ENCODE results near the gene CCDC57. TPM values are rescaled to one million over a fixed set of nuclear protein-coding genes. Genes with fewer than 3 reads are reported as not detected.
"Not testable (repeated sequence)": the region's sequence is repeated elsewhere in the genome, so short reads cannot be mapped to it uniquely, and the experiment has no call there.

The CCDC57 gene
- total RNA-seq, 1 donor from 2014 or later: 37.2 TPM

GRCh38 chr17:82193520-82194220 lies 19.0 kb downstream of the CCDC57 start:
- H3K27me3 Mint-ChIP-seq (ENCODE audit: unreplicated experiment): peaks cover 2% of the 10 kb centered on the region
- no peak for DNase-seq (ENCODE audit: low spot score)
- no peaks in the 10 kb centered on the region for H3K9me3 Mint-ChIP-seq (ENCODE audit: unreplicated experiment)
- H3K4me3 Mint-ChIP-seq (ENCODE audit: unreplicated experiment): peak overlapping the region; percentile 71
- peaks cover 31% of the 10 kb centered on the region for H3K36me3 Mint-ChIP-seq (ENCODE audit: low read depth, unreplicated experiment)
- H3K27ac Mint-ChIP-seq (ENCODE audit: unreplicated experiment): peak overlapping the region; percentile 87
- H3K4me1 Mint-ChIP-seq (ENCODE audit: unreplicated experiment): peaks cover 20% of the 10 kb centered on the region
- TF ChIP-seq CTCF (IDR thresholded peaks at IDR 0.05; ENCODE audit: unreplicated experiment): no peak

- H3K4me3 Mint-ChIP-seq (ENCODE audit: unreplicated experiment): peak overlapping the region; percentile 71
- DNase-seq (ENCODE audit: low spot score); H3K9me3 Mint-ChIP-seq (ENCODE audit: unreplicated experiment); H3K27me3 Mint-ChIP-seq (ENCODE audit: unreplicated experiment): not testable (repeated sequence)
- peak overlapping the region; percentile 87 for H3K27ac Mint-ChIP-seq (ENCODE audit: unreplicated experiment)
- peaks cover 26% of the 10 kb centered on the region for H3K36me3 Mint-ChIP-seq (ENCODE audit: low read depth, unreplicated experiment)
- peaks cover 17% of the 10 kb centered on the region for H3K4me1 Mint-ChIP-seq (ENCODE audit: unreplicated experiment)
These were observed 19.6 kb downstream of the CCDC57 start for GRCh38 chr17:82193050-82193449.

- no peaks in the 10 kb centered on the region for H3K27me3 Mint-ChIP-seq (ENCODE audit: unreplicated experiment)
- no peak overlapping the region for H3K4me3 Mint-ChIP-seq (ENCODE audit: unreplicated experiment)
- no peak overlapping the region for H3K27ac Mint-ChIP-seq (ENCODE audit: unreplicated experiment)
- TF ChIP-seq CTCF (IDR thresholded peaks at IDR 0.05; ENCODE audit: unreplicated experiment): no peak
- no peak for DNase-seq (ENCODE audit: low spot score)
- no peaks in the 10 kb centered on the region for H3K9me3 Mint-ChIP-seq (ENCODE audit: unreplicated experiment)
- H3K36me3 Mint-ChIP-seq (ENCODE audit: low read depth, unreplicated experiment): peaks cover 17% of the 10 kb centered on the region
- peaks cover 5% of the 10 kb centered on the region for H3K4me1 Mint-ChIP-seq (ENCODE audit: unreplicated experiment)
These were observed 24.4 kb downstream of the CCDC57 start for GRCh38 chr17:82188001-82188961.

GRCh38 chr17:82187500-82187899 lies 25.1 kb downstream of the CCDC57 start:
- H3K4me1 Mint-ChIP-seq (ENCODE audit: unreplicated experiment): no peaks in the 10 kb centered on the region
- no peak for TF ChIP-seq CTCF (IDR thresholded peaks at IDR 0.05; ENCODE audit: unreplicated experiment)
- peaks cover 18% of the 10 kb centered on the region for H3K36me3 Mint-ChIP-seq (ENCODE audit: low read depth, unreplicated experiment)
- no peaks in the 10 kb centered on the region for H3K27me3 Mint-ChIP-seq (ENCODE audit: unreplicated experiment)
- no peaks in the 10 kb centered on the region for H3K9me3 Mint-ChIP-seq (ENCODE audit: unreplicated experiment)
- DNase-seq (ENCODE audit: low spot score): no peak
- H3K4me3 Mint-ChIP-seq (ENCODE audit: unreplicated experiment): no peak overlapping the region
- H3K27ac Mint-ChIP-seq (ENCODE audit: unreplicated experiment): no peak overlapping the region

- Mint-ChIP-seq H3K9me3 (ENCODE audit: unreplicated experiment) (no peaks in the 10 kb centered on the region), H3K4me1 (ENCODE audit: unreplicated experiment) (no peaks in the 10 kb centered on the region), H3K27ac (ENCODE audit: unreplicated experiment) (no peak overlapping the region), H3K4me3 (ENCODE audit: unreplicated experiment) (no peak overlapping the region), H3K27me3 (ENCODE audit: unreplicated experiment) (no peaks in the 10 kb centered on the region), H3K36me3 (ENCODE audit: low read depth, unreplicated experiment) (peaks cover 22% of the 10 kb centered on the region)
- no peak for DNase-seq (ENCODE audit: low spot score)
- no peak for TF ChIP-seq CTCF (IDR thresholded peaks at IDR 0.05; ENCODE audit: unreplicated experiment)
These were observed 26.4 kb downstream of the CCDC57 start for GRCh38 chr17:82186221-82186620.

Measured in endothelial cell (in vitro differentiated cells).